AG09319 (cell line): ENCODE data around the gene MMP20.
A peak's percentile ranks its signal among the peaks of the same experiment; 100 is the strongest.

Experiments
- DNase-seq: peaks from one replicate; pipeline ENCODE4 v3.0.0-alpha.2; 2010; ENCODE audit warnings: low read depth; ENCODE audit errors: extremely low read depth
- TF ChIP-seq, protein P1 (sequence below): IDR thresholded peaks from 2 replicates; pipeline ENCODE4 v1.5.1; 2011; ENCODE audit warnings: low read depth, mild to moderate bottlenecking, inconsistent platforms, low read length, moderate library complexity

The MMP20 gene

DNA sequence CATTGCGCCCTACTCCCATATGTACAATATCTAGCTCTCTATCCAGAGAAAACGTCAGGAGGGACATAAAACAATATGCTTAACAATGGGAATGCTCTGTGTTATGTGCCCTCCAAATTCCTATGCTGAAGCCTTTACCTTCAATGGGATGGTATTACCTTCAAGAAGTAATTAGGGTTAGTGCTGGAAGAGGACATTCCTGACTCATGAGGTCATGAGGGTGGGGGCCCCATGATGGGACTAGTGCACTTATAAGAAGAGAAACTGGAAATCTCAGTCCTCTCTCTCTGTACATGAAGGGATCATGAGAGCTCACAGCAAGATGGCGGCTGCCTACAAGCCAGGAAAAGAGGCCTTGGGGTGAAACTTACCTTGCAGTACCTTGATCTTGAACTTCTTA, 20.3 kb downstream of the MMP20 start:
- TF ChIP-seq, protein P1, sequence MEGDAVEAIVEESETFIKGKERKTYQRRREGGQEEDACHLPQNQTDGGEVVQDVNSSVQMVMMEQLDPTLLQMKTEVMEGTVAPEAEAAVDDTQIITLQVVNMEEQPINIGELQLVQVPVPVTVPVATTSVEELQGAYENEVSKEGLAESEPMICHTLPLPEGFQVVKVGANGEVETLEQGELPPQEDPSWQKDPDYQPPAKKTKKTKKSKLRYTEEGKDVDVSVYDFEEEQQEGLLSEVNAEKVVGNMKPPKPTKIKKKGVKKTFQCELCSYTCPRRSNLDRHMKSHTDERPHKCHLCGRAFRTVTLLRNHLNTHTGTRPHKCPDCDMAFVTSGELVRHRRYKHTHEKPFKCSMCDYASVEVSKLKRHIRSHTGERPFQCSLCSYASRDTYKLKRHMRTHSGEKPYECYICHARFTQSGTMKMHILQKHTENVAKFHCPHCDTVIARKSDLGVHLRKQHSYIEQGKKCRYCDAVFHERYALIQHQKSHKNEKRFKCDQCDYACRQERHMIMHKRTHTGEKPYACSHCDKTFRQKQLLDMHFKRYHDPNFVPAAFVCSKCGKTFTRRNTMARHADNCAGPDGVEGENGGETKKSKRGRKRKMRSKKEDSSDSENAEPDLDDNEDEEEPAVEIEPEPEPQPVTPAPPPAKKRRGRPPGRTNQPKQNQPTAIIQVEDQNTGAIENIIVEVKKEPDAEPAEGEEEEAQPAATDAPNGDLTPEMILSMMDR = no peak
- no peak for DNase-seq

DNA sequence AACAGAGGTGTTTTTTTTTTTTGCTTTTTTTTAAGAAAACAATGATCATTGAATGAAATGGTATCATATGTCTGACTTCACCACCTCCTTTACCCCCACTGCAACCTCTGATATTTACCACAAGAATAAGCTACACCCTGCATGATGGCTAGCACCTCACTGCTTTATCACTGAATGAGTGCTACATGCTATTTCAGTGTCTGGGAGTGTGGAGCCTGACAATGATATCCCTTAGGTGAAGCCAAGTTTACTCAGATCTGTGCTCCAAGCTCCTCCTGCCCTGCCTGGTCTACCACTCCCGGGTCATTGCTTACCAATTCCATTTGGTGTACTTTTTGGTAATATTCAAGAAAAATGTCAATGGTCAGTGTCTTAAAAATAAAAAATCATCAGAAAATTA, 21.1 kb downstream of the MMP20 start:
- TF ChIP-seq, protein P1 = no peak
- DNase-seq = no peak

DNA sequence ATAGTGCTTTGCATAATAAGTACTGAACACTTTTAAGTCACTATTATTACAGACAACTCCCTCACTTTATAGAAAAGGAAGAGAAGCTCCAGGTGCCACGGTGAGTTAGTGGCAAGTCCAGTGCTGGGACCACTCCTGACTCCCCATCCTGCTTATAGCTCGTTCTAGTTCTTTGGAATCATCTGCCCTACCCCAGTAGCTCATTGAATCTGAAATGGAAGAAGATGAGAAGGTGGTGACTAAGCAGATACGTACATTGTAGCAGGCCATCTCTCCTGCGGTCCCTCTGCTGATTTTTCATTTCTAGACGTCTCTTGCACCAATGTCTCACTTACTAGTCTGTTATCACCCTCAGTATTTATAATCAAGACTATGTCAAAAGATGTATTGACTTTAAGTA, 21.6 kb downstream of the MMP20 start:
- TF ChIP-seq, protein P1 = no peak
- DNase-seq = no peak

DNA sequence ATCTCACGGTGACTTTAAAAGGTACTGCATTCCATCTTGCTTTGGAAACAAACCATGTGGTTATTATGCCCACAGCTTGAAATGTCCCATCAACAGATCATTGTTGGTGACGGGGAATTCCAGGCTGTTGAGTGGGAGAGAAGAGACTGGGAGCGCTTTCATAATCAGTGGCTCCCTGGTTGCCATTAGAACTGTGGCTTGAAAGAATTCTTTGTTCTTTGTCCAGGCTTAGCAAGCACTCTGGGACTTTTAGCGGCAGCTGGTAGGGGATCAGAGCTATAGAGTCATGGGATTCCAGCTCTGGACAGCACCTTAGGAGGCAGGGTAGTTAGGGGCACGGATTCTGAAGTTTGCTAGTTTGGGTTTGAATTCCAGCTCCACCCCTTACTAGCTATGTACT, 22.0 kb downstream of the MMP20 start:
- TF ChIP-seq, protein P1 = no peak
- no peak for DNase-seq

DNA sequence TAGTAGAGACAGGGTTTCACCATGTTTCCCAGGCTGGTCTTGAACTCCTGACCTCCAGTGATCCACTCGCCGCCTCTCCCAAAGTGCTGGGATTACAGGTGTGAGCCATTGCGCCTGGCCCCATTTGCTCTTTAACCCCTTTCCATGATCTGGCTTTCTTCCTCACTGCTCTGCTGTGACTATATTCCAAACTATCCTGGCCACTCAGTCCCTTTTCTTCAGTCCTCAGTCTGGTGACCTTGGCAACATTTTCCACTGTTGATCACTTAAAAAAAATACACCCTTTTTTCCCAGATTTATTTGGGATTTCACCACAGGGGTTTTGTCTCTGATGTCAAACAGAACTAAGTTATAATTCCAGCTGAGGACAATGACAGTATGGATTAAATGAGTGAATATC, 24.5 kb downstream of the MMP20 start:
- DNase-seq = no peak
- TF ChIP-seq, protein P1 = no peak

GRCh38 chr11:102599642-102600261, 25.4 kb downstream of the MMP20 start:
- TF ChIP-seq, protein P1 = no peak
- DNase-seq = peak; percentile 37

DNA sequence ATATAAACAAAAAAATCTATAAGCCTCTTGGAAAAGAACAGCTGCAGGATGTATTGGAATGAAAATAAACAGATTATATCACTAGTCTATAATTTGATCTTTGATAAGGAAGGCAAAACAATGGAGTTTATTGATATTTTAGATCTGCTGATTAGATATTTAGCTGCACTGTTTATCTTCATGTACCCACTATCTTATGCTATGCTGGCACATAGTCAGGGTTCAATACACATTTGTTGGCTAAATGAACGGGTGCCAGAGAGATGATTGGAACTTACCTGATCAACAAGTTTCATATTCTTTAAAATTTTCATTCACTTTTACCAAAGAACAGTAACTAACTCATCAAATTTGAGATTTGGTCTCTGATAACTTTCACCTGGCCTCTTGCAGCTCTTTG, 26.9 kb downstream of the MMP20 start:
- TF ChIP-seq, protein P1 = no peak

More for the DNA sequence above, 26.9 kb downstream of the MMP20 start:
- DNase-seq = no peak
